Pancreas (tissue), 10 donors: ENCODE results near the gene WDR82. TPM values are rescaled to one million over a fixed set of nuclear protein-coding genes. Genes with fewer than 3 reads are reported as not detected.
A peak's percentile ranks its signal among the peaks of the same experiment; 100 is the strongest.

Experiments used
- ATAC-seq, 4 donors: fragments of 200-7000 bp; cut with Tn5 transposase; one replicate each; pipeline versions ENCODE4 v1.8.0 to v1.9.1; 2020; ENCODE audit warnings: mild to moderate bottlenecking in 4 of 4, moderate library complexity in 4 of 4
- DNase-seq, 6 donors: peaks; one replicate each; pipeline ENCODE4 v3.0.0-alpha.2; 2020
- FAIRE-seq: peaks from 2 replicates; lab custom pipeline; 2012; peaks lifted over from hg19 to GRCh38; lab: Jason Lieb, UNC
- H3K27ac ChIP-seq, 4 donors: fragments of 200-600 bp; sonication (generic); 1 replicate in 3 of 4; 2 replicates in 1 of 4; pipeline versions ENCODE4 v1.5.0 to v1.8.0; 2020
- H3K27me3 ChIP-seq, 4 donors: fragments of 200-600 bp; one replicate each; pipeline ENCODE4 v1.8.0; 2021
- H3K36me3 ChIP-seq, 3 donors: fragments of 200-600 bp; sonication (generic) in 1 of 3; one replicate each; pipeline versions ENCODE4 v1.5.0 to v1.8.0; 2020 to 2021
- H3K4me1 ChIP-seq, 3 donors: fragments of 200-600 bp; one replicate each; pipeline ENCODE4 v1.8.0; 2021
- H3K4me3 ChIP-seq, 4 donors: fragments of 200-600 bp; sonication (generic) in 2 of 4; one replicate each; pipeline versions ENCODE4 v1.5.0 to v1.8.0; 2020 to 2021
- H3K9me3 ChIP-seq, 4 donors: fragments of 200-600 bp; one replicate each; pipeline ENCODE4 v1.8.0; 2021
- WGBS, 2 donors: extraction: QIAGEN DNeasy Blood & Tissue Kit; methylation state at CpG; one replicate each; pipeline ENCODE4 v1.1.7; 2013; 5-methylcytosine and 5-hydroxymethylcytosine counted together
- intact Hi-C, 3 donors: fragments of 100-400 bp; cut with DNase I; formaldehyde crosslinking; loops; one replicate each; pipeline versions ENCODE4 v1.11.1 to v1.14.2; 2022
- polyA plus RNA-seq, 2 donors: library from polyadenylated mRNA; stranded (reverse); fragments of 200-250 nt; gene quantifications; one replicate each; pipeline ENCODE4 v1.2.3, GENCODE V29; 2013
- total RNA-seq, 6 donors: library from RNA; stranded (reverse); fragmentation: NEBNext Ultra II Directional in 4 of 6; extraction: Animal tissue kit (Norgen Biotek cat#: 25700) in 4 of 6; gene quantifications; one replicate each; pipeline versions ENCODE4 v1.2.1 to v1.2.4, GENCODE V29; 2021 to 2023
- TF ChIP-seq, protein P1 (sequence below), 4 donors: fragments of 200-600 bp; sonication (generic) in 3 of 4; IDR thresholded peaks; one replicate each; pipeline versions ENCODE4 v1.5.0 to v1.8.0; 2021; ENCODE audit warnings: antibody characterized with exemption in 4 of 4
- donor health status: healthy with polysubstance abuse.
- donor health status: DM: no; HTN: no; CAD: no; lungs with moderate emphysema.
- donor health status: DM: no; HTN: no; CAD: no.
- donor health status: control.
- donor health status: control.
- donor health status: Bipolar disorder and iron deficiency.
- donor health status: DM: yes; HTN: yes; CAD: no.
- donor health status: DM: no; HTN: no; CAD: no.
- donor health status: DM: no; HTN: no; CAD: no.
- donor health status: DM: yes; HTN: yes; CAD: no.

WDR82 gene
- total and polyA plus RNA-seq, 8 donors, result 9.0 to 32.1 (median 18.8) TPM

GRCh38 chr3:52302426-52303145 lies 24.1 kb upstream of the WDR82 start:
- Histone ChIP-seq H3K4me3 (no peak overlapping the region), H3K27ac (no peak overlapping the region), H3K36me3 (no peaks in the 10 kb centered on the region), H3K4me1 (peaks cover 0 to 13% (median 5%) of the 10 kb centered on the region in 3 donors), H3K9me3 (no peaks in the 10 kb centered on the region), H3K27me3 (no peaks in the 10 kb centered on the region)
- intact Hi-C loops, result no loop called here
- TF ChIP-seq, protein P1, sequence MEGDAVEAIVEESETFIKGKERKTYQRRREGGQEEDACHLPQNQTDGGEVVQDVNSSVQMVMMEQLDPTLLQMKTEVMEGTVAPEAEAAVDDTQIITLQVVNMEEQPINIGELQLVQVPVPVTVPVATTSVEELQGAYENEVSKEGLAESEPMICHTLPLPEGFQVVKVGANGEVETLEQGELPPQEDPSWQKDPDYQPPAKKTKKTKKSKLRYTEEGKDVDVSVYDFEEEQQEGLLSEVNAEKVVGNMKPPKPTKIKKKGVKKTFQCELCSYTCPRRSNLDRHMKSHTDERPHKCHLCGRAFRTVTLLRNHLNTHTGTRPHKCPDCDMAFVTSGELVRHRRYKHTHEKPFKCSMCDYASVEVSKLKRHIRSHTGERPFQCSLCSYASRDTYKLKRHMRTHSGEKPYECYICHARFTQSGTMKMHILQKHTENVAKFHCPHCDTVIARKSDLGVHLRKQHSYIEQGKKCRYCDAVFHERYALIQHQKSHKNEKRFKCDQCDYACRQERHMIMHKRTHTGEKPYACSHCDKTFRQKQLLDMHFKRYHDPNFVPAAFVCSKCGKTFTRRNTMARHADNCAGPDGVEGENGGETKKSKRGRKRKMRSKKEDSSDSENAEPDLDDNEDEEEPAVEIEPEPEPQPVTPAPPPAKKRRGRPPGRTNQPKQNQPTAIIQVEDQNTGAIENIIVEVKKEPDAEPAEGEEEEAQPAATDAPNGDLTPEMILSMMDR (IDR thresholded peaks at IDR 0.05), result no peak
- ATAC-seq (no peak), DNase-seq (peak in 1 of 6 donors; percentile 45), FAIRE-seq (no peak)
- WGBS, 2 donors, result 88 to 93% methylated on average over 12 of the region's 12 CpGs

- H3K9me3 ChIP-seq, result no peaks in the 10 kb centered on the region
- intact Hi-C loops, result no loop called here
- no peaks in the 10 kb centered on the region for H3K27me3 ChIP-seq
- TF ChIP-seq, protein P1 (IDR thresholded peaks at IDR 0.05), result peak in 1 of 4 donors; percentile 9
- H3K36me3 ChIP-seq, result no peaks in the 10 kb centered on the region
- peak; percentile 78 to 90 (median 86) for ATAC-seq
- H3K27ac ChIP-seq, result peak overlapping the region in 2 of 4 donors; percentile 54 to 64
- FAIRE-seq, result no peak
- DNase-seq, result peak; percentile 72 to 86 (median 74)
- peaks cover 0 to 13% (median 5%) of the 10 kb centered on the region in 3 donors for H3K4me1 ChIP-seq
- WGBS, 2 donors, result 8 to 11% methylated on average over 14 of the region's 14 CpGs
- H3K4me3 ChIP-seq, result no peak overlapping the region
These were observed 21.6 kb upstream of the WDR82 start for GRCh38 chr3:52299879-52300611.

- Histone ChIP-seq H3K27ac (peak overlapping the region in 2 of 4 donors; percentile 54 to 64), H3K9me3 (no peaks in the 10 kb centered on the region), H3K4me1 (peaks cover 0 to 13% (median 5%) of the 10 kb centered on the region in 3 donors), H3K27me3 (no peaks in the 10 kb centered on the region), H3K4me3 (no peak overlapping the region), H3K36me3 (no peaks in the 10 kb centered on the region)
- TF ChIP-seq, protein P1 (IDR thresholded peaks at IDR 0.05), result no peak
- DNase-seq (peak in 1 of 6 donors; percentile 74), FAIRE-seq (no peak), ATAC-seq (peak in 3 of 4 donors; percentile 12 to 18 (median 17))
- WGBS, 2 donors, result 35 to 38% methylated on average over 10 of the region's 10 CpGs
- intact Hi-C loops, result no loop called here
These were observed 20.9 kb upstream of the WDR82 start for GRCh38 chr3:52299247-52299878.

DNA sequence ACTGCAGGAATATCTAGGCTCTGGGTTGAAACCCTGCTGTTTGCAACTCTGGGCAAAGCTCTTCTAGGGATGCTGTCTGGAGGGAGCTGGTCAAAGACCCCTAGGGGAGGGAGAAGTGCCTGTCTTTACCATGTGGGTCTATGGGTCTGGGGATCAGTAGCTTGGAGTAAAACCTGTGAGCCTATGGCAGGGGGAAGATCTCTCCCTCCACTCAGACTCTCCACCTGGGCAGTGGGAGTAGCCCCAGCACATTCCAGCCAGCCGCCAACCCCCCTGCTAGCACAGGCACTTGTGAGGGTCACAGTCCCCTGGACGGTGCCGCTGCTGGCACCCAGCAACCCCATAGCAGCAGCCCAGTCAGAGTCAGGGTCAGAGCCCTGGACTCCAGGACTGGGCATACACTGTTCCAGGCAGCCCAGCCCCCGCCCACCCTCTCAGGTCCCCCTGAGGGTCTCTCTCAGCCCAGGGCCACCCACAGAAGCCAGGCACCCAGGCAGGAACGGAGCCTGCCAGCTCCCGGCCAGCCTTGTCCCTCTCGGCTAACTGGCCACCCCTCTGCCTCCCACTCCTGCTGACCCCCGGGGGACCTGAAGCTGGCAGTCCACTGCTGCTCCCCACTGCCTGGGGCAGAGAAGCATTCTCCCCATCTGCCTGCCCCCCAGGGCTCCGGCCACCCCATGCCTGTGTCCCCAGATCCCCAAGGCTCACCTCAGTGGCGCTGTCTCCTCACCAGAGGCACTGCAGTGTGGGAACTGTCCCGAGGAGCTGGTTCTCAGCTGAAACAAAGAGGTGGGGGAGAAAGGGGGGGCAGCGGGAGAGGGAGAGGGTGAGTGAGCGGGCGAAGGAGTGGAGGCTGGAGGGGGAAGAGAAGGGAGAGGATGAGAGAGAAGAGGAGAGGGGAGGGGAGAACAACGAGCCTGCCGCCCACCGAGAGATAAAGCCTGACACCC lies 20.0 kb upstream of the WDR82 start:
- Histone ChIP-seq H3K9me3 (no peaks in the 10 kb centered on the region), H3K36me3 (no peaks in the 10 kb centered on the region), H3K27ac (peak overlapping the region in 1 of 4 donors; percentile 64), H3K4me1 (peaks cover 0 to 13% (median 5%) of the 10 kb centered on the region in 3 donors), H3K4me3 (peak overlapping the region in 1 of 4 donors; percentile 27), H3K27me3 (no peaks in the 10 kb centered on the region)
- DNase-seq (peak in 1 of 6 donors; percentile 74), FAIRE-seq (no peak), ATAC-seq (peak; percentile 22 to 43 (median 40))
- TF ChIP-seq, protein P1 (IDR thresholded peaks at IDR 0.05), result no peak
- 23 to 31% methylated on average over 17 of the region's 17 CpGs for WGBS, 2 donors
- intact Hi-C loops, result no loop called here
